Left colon (tissue), 2 donors: ENCODE measurements around the gene ST3GAL4. TPM values are rescaled to one million over a fixed set of nuclear protein-coding genes. Genes with fewer than 3 reads are reported as not detected.
A peak's percentile ranks its signal among the peaks of the same experiment; 100 is the strongest.
"Not testable (repeated sequence)": the region's sequence is repeated elsewhere in the genome, so short reads cannot be mapped to it uniquely, and the experiment has no call there.

Source experiments
- ATAC-seq: fragments of 200-7000 bp; cut with Tn5 transposase; one replicate; pipeline ENCODE4 v1.9.1; 2020; ENCODE audit warnings: mild to moderate bottlenecking, moderate library complexity
- DNase-seq, 2 donors: peaks; one replicate each; pipeline ENCODE4 v3.0.0-alpha.2; 2020
- intact Hi-C, 2 donors: fragments of 100-400 bp; cut with DNase I in 1 of 2; cut with micrococcal nuclease in 1 of 2; formaldehyde crosslinking; loops; one replicate each; pipeline versions ENCODE4 v1.11.2 to v1.14.0; 2022; cut with DNase I, micrococcal nuclease
- total RNA-seq, 2 donors: library from RNA; stranded (reverse); fragmentation: NEBNext Ultra II Directional; extraction: Animal tissue kit (Norgen Biotek cat#: 25700); gene quantifications; one replicate each; pipeline ENCODE4 v1.2.1, GENCODE V29; 2021
- donor health status: DM: no; HTN: no; CAD: no.
- donor health status: DM: yes; HTN: yes; CAD: no.

ST3GAL4 gene
- total RNA-seq, 2 donors from 2014 or later, result 181 to 536 TPM

- peak in 1 of 2 donors; percentile 15 for DNase-seq
- intact Hi-C loops, result no loop called here
- no peak for ATAC-seq
Measured at GRCh38 chr11:126394036-126394435, 38.5 kb downstream of the ST3GAL4 start.

GRCh38 chr11:126394634-126395072 lies 39.2 kb downstream of the ST3GAL4 start:
- ATAC-seq, DNase-seq, intact Hi-C loops: not testable (repeated sequence)

GRCh38 chr11:126395784-126396183 lies 40.3 kb downstream of the ST3GAL4 start:
- intact Hi-C loops, ATAC-seq: not testable (repeated sequence)
- DNase-seq, result peak in 1 of 2 donors; percentile 22

GRCh38 chr11:126396266-126396665 lies 40.8 kb downstream of the ST3GAL4 start:
- ATAC-seq, intact Hi-C loops: not testable (repeated sequence)
- DNase-seq, result peak in 1 of 2 donors; percentile 9

GRCh38 chr11:126396965-126397364 lies 41.5 kb downstream of the ST3GAL4 start:
- no peak for ATAC-seq
- intact Hi-C loops, result no loop called here
- no peak for DNase-seq

GRCh38 chr11:126398296-126398695 lies 42.8 kb downstream of the ST3GAL4 start:
- no peak for ATAC-seq
- intact Hi-C loops, result no loop called here

GRCh38 chr11:126398721-126399120 lies 43.2 kb downstream of the ST3GAL4 start:
- no peak for ATAC-seq
- intact Hi-C loops, result no loop called here

More at GRCh38 chr11:126398296-126398695, 42.8 kb downstream of the ST3GAL4 start:
- no peak for DNase-seq

GRCh38 chr11:126400019-126400418 lies 44.5 kb downstream of the ST3GAL4 start:
- ATAC-seq (no peak), DNase-seq (no peak)
- intact Hi-C loops, result no loop called here

More at GRCh38 chr11:126398721-126399120, 43.2 kb downstream of the ST3GAL4 start:
- peak in 1 of 2 donors; percentile 12 for DNase-seq

GRCh38 chr11:126400479-126400878 lies 45.0 kb downstream of the ST3GAL4 start:
- ATAC-seq (no peak), DNase-seq (peak in 1 of 2 donors; percentile 13)
- intact Hi-C loops, result no loop called here

- intact Hi-C loops, result no loop called here
- peak; percentile 74 for ATAC-seq
- peak; percentile 84 to 91 for DNase-seq
Measured at GRCh38 chr11:126403022-126403581, 47.6 kb downstream of the ST3GAL4 start.

GRCh38 chr11:126403658-126404057 lies 48.2 kb downstream of the ST3GAL4 start:
- DNase-seq (no peak), ATAC-seq (no peak)
- intact Hi-C loops, result no loop called here

- ATAC-seq (no peak), DNase-seq (no peak)
- intact Hi-C loops, result no loop called here
Measured at GRCh38 chr11:126404367-126404766, 48.9 kb downstream of the ST3GAL4 start.

GRCh38 chr11:126405374-126405773 lies 49.9 kb downstream of the ST3GAL4 start:
- DNase-seq, result peak; percentile 66 to 81
- ATAC-seq, result peak; percentile 60
- intact Hi-C loops, result no loop called here

- peak; percentile 75 to 87 for DNase-seq
Measured at GRCh38 chr11:126405906-126406305, 50.4 kb downstream of the ST3GAL4 start.

GRCh38 chr11:126406368-126406767 lies 50.9 kb downstream of the ST3GAL4 start:
- intact Hi-C loops, result no loop called here
- no peak for ATAC-seq
- no peak for DNase-seq

More at GRCh38 chr11:126405906-126406305, 50.4 kb downstream of the ST3GAL4 start:
- ATAC-seq, result peak; percentile 79
- intact Hi-C loops, result no loop called here

GRCh38 chr11:126407101-126407521 lies 51.6 kb downstream of the ST3GAL4 start:
- ATAC-seq, result no peak
- intact Hi-C loops, result no loop called here
- DNase-seq, result no peak

- no peak for ATAC-seq
- intact Hi-C loops, result no loop called here
- no peak for DNase-seq
Measured at GRCh38 chr11:126407682-126408288, 52.3 kb downstream of the ST3GAL4 start.

GRCh38 chr11:126408496-126408895 lies 53.0 kb downstream of the ST3GAL4 start:
- intact Hi-C loops, result no loop called here
- ATAC-seq, result peak; percentile 56
- peak in 1 of 2 donors; percentile 58 for DNase-seq

- DNase-seq, result no peak
- intact Hi-C loops, result no loop called here
- ATAC-seq, result no peak
Measured at GRCh38 chr11:126408901-126409619, 53.6 kb downstream of the ST3GAL4 start.

- intact Hi-C loops, result no loop called here
- ATAC-seq (no peak), DNase-seq (no peak)
Measured at GRCh38 chr11:126409620-126409985, 54.1 kb downstream of the ST3GAL4 start.
